Glutamatergic neuron (in vitro differentiated cells): ENCODE measurements around the gene KCNT1. TPM values are rescaled to one million over a fixed set of nuclear protein-coding genes. Genes with fewer than 3 reads are reported as not detected.

Experiments
- DNase-seq: peaks from one replicate; pipeline ENCODE4 v3.0.0; 2022
- H3K27ac Mint-ChIP-seq: one replicate; pipeline ENCODE4 v1.8.0; 2020; ENCODE audit warnings: mild to moderate bottlenecking, mixed read lengths, inconsistent platforms; ENCODE audit not compliant: unreplicated experiment
- H3K27me3 Mint-ChIP-seq: one replicate; pipeline ENCODE4 v1.8.0; 2020; ENCODE audit warnings: mild to moderate bottlenecking, moderate library complexity, mixed read lengths, inconsistent platforms; ENCODE audit not compliant: unreplicated experiment
- H3K36me3 Mint-ChIP-seq: one replicate; pipeline ENCODE4 v1.8.0; 2020; ENCODE audit warnings: mild to moderate bottlenecking, mixed read lengths, inconsistent platforms; ENCODE audit not compliant: unreplicated experiment
- H3K4me1 Mint-ChIP-seq: one replicate; pipeline ENCODE4 v1.8.0; 2020; ENCODE audit warnings: mild to moderate bottlenecking, low read depth, mixed read lengths, inconsistent platforms; ENCODE audit not compliant: unreplicated experiment
- H3K4me3 Mint-ChIP-seq: one replicate; pipeline ENCODE4 v1.8.0; 2020; ENCODE audit warnings: mild to moderate bottlenecking, mixed read lengths, inconsistent platforms; ENCODE audit not compliant: unreplicated experiment
- H3K9me3 Mint-ChIP-seq: one replicate; pipeline ENCODE4 v1.8.0; 2020; ENCODE audit warnings: mild to moderate bottlenecking, moderate library complexity, mixed read lengths, inconsistent platforms; ENCODE audit not compliant: unreplicated experiment
- CTCF ChIP-seq: fragments of 200-600 bp; sonication (generic); IDR thresholded peaks from one replicate; pipeline ENCODE4 v1.5.0; 2021; ENCODE audit not compliant: partially characterized antibody, unreplicated experiment
- total RNA-seq: library from RNA; stranded (reverse); fragmentation: NEBNext Ultra II Directional; extraction: Animal tissue kit (Norgen Biotek cat#: 25700); gene quantifications from one replicate; pipeline ENCODE4 v1.2.1, GENCODE V29; 2021; ENCODE audit not compliant: unreplicated experiment

KCNT1 gene
- total RNA-seq, 1 donor from 2014 or later, result 0.76 TPM

GRCh38 chr9:135724186-135724787 lies 22.3 kb downstream of the KCNT1 start:
- H3K9me3 Mint-ChIP-seq, result no peaks in the 10 kb centered on the region
- H3K36me3 Mint-ChIP-seq, result no peaks in the 10 kb centered on the region
- no peak for DNase-seq
- H3K27me3 Mint-ChIP-seq, result peaks cover 6% of the 10 kb centered on the region
- no peak overlapping the region for H3K27ac Mint-ChIP-seq
- no peak for TF ChIP-seq CTCF
- H3K4me3 Mint-ChIP-seq, result no peak overlapping the region
- H3K4me1 Mint-ChIP-seq, result peaks cover 13% of the 10 kb centered on the region

GRCh38 chr9:135726138-135726853 lies 24.3 kb downstream of the KCNT1 start:
- H3K9me3 Mint-ChIP-seq, result peaks cover 5% of the 10 kb centered on the region
- DNase-seq, result no peak
- peaks cover 13% of the 10 kb centered on the region for H3K4me1 Mint-ChIP-seq
- H3K4me3 Mint-ChIP-seq, result no peak overlapping the region
- peaks cover 6% of the 10 kb centered on the region for H3K27me3 Mint-ChIP-seq
- TF ChIP-seq CTCF, result no peak
- H3K27ac Mint-ChIP-seq, result no peak overlapping the region
- peaks cover 4% of the 10 kb centered on the region for H3K36me3 Mint-ChIP-seq

GRCh38 chr9:135727257-135727875 lies 25.4 kb downstream of the KCNT1 start:
- no peak overlapping the region for H3K27ac Mint-ChIP-seq
- DNase-seq, result no peak
- peaks cover 5% of the 10 kb centered on the region for H3K36me3 Mint-ChIP-seq
- peaks cover 11% of the 10 kb centered on the region for H3K4me1 Mint-ChIP-seq
- TF ChIP-seq CTCF, result no peak
- no peak overlapping the region for H3K4me3 Mint-ChIP-seq
- peaks cover 8% of the 10 kb centered on the region for H3K9me3 Mint-ChIP-seq
- H3K27me3 Mint-ChIP-seq, result peaks cover 4% of the 10 kb centered on the region

- TF ChIP-seq CTCF, result no peak
- H3K9me3 Mint-ChIP-seq, result peaks cover 11% of the 10 kb centered on the region
- peaks cover 3% of the 10 kb centered on the region for H3K27me3 Mint-ChIP-seq
- no peak overlapping the region for H3K4me3 Mint-ChIP-seq
- peaks cover 10% of the 10 kb centered on the region for H3K36me3 Mint-ChIP-seq
- H3K27ac Mint-ChIP-seq, result no peak overlapping the region
- no peak for DNase-seq
- peaks cover 7% of the 10 kb centered on the region for H3K4me1 Mint-ChIP-seq
Measured at GRCh38 chr9:135728436-135729110, 26.6 kb downstream of the KCNT1 start.

GRCh38 chr9:135729480-135729879 lies 27.5 kb downstream of the KCNT1 start:
- peaks cover 5% of the 10 kb centered on the region for H3K27me3 Mint-ChIP-seq
- no peak overlapping the region for H3K27ac Mint-ChIP-seq
- H3K4me3 Mint-ChIP-seq, result no peak overlapping the region
- peaks cover 10% of the 10 kb centered on the region for H3K36me3 Mint-ChIP-seq
- H3K4me1 Mint-ChIP-seq, result peaks cover 7% of the 10 kb centered on the region
- no peak for TF ChIP-seq CTCF
- H3K9me3 Mint-ChIP-seq, result peaks cover 11% of the 10 kb centered on the region
- DNase-seq, result no peak
